Measurements from ENCODE around the gene TSPAN31.
"Not testable (repeated sequence)": the region's sequence is repeated elsewhere in the genome, so short reads cannot be mapped to it uniquely, and the experiment has no call there.

The TSPAN31 gene

GRCh38 chr12:57744777-57745484 is at the start of gene TSPAN31:
TSS of gene TSPAN31 (plus strand) at chr12:57745039. CDS start at chr12:57745155, 116 bp downstream.
- DNase-seq: peak; percentile 100

- DNase-seq: no peak
Observed at GRCh38 chr12:57695770-57696432, 48.9 kb upstream of the TSPAN31 start.

GRCh38 chr12:57697076-57697475 is 47.8 kb upstream of the TSPAN31 start:
- DNase-seq: no peak

- no peak for DNase-seq
Observed at GRCh38 chr12:57698414-57698813, 46.4 kb upstream of the TSPAN31 start.

GRCh38 chr12:57700317-57700716 is 44.5 kb upstream of the TSPAN31 start:
- no peak for DNase-seq

GRCh38 chr12:57707250-57707649 is 37.6 kb upstream of the TSPAN31 start:
- DNase-seq: no peak

GRCh38 chr12:57708296-57708695 is 36.5 kb upstream of the TSPAN31 start:
- DNase-seq: no peak

- no peak for DNase-seq
Observed at GRCh38 chr12:57712701-57713100, 32.1 kb upstream of the TSPAN31 start.

- DNase-seq: no peak
Observed at GRCh38 chr12:57713209-57713608, 31.6 kb upstream of the TSPAN31 start.

- DNase-seq: not testable (repeated sequence)
Observed at GRCh38 chr12:57715036-57715748, 29.6 kb upstream of the TSPAN31 start.

- no peak for DNase-seq
Observed at GRCh38 chr12:57715786-57716185, 29.1 kb upstream of the TSPAN31 start.

GRCh38 chr12:57716305-57716704 is 28.5 kb upstream of the TSPAN31 start:
- no peak for DNase-seq

GRCh38 chr12:57717131-57717530 is 27.7 kb upstream of the TSPAN31 start:
- no peak for DNase-seq

- no peak for DNase-seq
Observed at GRCh38 chr12:57717846-57718640, 26.8 kb upstream of the TSPAN31 start.

GRCh38 chr12:57718641-57719528 is 26.0 kb upstream of the TSPAN31 start:
- no peak for DNase-seq

- DNase-seq: no peak
Observed at GRCh38 chr12:57719777-57720605, 24.8 kb upstream of the TSPAN31 start.

GRCh38 chr12:57720606-57721595 is 23.9 kb upstream of the TSPAN31 start:
- no peak for DNase-seq

GRCh38 chr12:57721846-57722608 is 22.8 kb upstream of the TSPAN31 start:
- DNase-seq: not testable (repeated sequence)
